ENCODE data around the gene FAM120A.

- TF ChIP-seq CTCF (IDR thresholded peaks at IDR 0.05) (no peak), POLR2AphosphoS5 (IDR thresholded peaks at IDR 0.05; ENCODE audit: low read depth, low read length) (no peak), SIN3A (IDR thresholded peaks at IDR 0.05; ENCODE audit: borderline replicate concordance, insufficient read depth, low read depth, low read length) (no peak)
- TF ChIP-seq, protein P1, sequence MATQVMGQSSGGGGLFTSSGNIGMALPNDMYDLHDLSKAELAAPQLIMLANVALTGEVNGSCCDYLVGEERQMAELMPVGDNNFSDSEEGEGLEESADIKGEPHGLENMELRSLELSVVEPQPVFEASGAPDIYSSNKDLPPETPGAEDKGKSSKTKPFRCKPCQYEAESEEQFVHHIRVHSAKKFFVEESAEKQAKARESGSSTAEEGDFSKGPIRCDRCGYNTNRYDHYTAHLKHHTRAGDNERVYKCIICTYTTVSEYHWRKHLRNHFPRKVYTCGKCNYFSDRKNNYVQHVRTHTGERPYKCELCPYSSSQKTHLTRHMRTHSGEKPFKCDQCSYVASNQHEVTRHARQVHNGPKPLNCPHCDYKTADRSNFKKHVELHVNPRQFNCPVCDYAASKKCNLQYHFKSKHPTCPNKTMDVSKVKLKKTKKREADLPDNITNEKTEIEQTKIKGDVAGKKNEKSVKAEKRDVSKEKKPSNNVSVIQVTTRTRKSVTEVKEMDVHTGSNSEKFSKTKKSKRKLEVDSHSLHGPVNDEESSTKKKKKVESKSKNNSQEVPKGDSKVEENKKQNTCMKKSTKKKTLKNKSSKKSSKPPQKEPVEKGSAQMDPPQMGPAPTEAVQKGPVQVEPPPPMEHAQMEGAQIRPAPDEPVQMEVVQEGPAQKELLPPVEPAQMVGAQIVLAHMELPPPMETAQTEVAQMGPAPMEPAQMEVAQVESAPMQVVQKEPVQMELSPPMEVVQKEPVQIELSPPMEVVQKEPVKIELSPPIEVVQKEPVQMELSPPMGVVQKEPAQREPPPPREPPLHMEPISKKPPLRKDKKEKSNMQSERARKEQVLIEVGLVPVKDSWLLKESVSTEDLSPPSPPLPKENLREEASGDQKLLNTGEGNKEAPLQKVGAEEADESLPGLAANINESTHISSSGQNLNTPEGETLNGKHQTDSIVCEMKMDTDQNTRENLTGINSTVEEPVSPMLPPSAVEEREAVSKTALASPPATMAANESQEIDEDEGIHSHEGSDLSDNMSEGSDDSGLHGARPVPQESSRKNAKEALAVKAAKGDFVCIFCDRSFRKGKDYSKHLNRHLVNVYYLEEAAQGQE (IDR thresholded peaks at IDR 0.05; ENCODE audit: insufficient read depth in 1 of 2, low read depth in 2 of 2, low read length in 1 of 2) = no peak
Measured at GRCh38 chr9:93467462-93467861, 16.0 kb downstream of the FAM120A start.
